GM18858 (cell line): ENCODE data around the gene HSD17B7.
"Not testable (repeated sequence)": the region's sequence is repeated elsewhere in the genome, so short reads cannot be mapped to it uniquely, and the experiment has no call there.

Experiments used
- ATAC-seq: cut with Tn5 transposase; IDR thresholded peaks from one replicate; pipeline ENCODE4 v1.9.1; 2021; ENCODE audit not compliant: unreplicated experiment

HSD17B7 gene

DNA sequence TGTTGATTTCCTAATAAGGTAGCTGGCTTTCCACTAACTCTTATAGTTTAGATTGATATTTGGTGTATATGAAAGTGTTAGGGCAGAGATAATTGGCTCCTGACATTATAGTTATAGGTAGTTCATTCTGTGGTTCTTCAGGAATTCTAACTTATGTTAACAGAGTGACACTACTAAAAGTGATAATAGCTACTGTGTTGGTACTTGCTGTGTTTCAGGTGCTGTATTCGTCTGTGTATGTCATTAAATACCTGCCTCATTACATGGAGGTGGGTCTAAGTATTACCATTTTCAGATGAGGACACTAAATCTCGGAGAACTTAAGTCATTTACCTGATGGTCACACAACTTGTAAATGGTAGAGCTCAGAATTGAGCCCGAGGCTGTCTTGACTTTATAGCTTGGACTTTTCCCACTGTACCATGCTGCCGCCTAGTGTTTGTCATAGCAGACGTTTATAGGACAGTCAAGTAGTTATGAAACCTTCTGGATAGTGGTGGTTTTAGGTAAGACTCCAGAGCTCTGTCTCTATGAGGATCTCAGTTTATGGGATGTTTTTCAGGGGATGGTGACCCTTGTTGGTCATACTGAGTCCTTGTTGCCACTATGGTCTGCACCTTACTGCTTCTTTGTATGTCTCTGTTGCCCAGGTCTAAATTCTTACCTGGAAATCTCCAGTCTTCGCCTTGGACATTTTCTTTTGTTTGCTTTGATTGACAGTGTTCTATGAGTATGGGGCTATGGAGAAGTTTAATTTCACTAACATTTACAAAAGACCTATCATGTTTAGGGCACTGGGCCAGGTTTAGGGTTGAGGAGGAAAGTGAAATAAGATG is 9.7 kb downstream of the HSD17B7 start:
- not testable (repeated sequence) for ATAC-seq

DNA sequence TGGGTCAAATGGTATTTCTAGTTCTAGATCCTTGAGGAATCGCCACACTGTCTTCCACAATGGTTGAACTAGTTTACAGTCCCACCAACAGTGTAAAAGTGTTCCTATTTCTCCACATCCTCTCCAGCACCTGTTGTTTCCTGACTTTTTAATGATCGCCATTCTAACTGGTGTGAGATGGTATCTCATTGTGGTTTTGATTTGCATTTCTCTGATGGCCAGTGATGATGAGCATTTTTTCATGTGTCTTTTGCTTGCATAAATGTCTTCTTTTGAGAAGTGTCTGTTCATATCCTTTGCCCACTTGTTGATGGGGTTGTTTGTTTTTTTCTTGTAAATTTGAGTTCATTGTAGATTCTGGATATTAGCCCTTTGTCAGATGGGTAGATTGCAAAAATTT is 17.0 kb downstream of the HSD17B7 start:
- not testable (repeated sequence) for ATAC-seq

DNA sequence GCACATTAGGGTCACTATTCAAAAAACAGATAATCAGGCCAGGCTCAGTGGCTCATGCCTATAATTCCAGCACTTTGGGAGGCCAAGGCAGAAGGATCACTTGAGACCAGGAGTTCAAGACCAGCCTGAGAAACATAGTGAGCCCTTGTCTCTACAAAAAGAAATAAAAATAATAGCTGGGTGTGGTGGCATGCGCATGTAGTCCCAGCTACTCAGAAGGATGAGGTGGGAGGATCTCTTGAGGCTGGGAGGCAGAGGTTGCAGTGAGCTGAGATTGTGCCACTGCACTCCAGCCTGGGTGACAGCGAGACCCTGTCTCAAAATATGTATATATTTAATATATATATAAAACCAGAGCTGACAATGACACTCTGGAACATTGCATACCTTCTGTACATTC is 21.9 kb downstream of the HSD17B7 start:
- ATAC-seq = not testable (repeated sequence)

DNA sequence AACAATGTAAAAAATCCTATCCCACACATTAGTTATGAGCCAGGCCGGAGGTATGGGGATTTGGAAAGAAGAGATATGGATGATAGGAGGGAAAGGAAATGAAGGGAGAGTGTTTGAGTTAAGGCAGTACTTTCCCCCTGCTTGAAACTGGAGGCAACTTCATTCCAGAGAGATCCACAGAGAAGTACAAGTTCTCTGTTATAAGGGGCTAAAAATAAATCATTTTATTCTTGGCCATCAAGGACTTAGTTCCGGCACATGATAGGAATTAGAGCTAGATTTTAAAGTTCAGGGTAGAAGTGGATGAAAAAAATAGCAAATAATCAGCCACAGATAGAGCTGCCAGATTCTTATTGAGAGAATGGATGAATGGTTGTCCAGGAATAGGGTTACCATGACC is 27.6 kb downstream of the HSD17B7 start:
- ATAC-seq = not testable (repeated sequence)

DNA sequence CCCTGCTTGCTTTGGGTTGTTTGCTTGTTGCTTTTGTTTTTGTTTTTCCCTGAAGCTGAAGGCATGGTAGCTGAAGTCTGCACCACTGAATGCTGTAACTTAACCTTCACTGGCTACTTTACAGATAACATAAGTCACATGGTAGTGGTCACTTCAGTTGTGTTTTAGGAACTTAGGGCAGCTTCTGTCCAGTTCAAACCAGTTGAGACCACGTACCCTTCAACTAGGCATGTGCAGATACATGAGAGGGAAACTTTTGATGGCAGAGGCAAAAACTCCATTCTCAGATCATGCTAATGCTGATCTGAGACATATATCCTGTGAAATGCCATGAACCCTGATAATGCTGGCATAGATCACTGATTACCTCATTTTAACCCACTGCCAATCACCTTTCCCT is 28.2 kb downstream of the HSD17B7 start:
- ATAC-seq = not testable (repeated sequence)

DNA sequence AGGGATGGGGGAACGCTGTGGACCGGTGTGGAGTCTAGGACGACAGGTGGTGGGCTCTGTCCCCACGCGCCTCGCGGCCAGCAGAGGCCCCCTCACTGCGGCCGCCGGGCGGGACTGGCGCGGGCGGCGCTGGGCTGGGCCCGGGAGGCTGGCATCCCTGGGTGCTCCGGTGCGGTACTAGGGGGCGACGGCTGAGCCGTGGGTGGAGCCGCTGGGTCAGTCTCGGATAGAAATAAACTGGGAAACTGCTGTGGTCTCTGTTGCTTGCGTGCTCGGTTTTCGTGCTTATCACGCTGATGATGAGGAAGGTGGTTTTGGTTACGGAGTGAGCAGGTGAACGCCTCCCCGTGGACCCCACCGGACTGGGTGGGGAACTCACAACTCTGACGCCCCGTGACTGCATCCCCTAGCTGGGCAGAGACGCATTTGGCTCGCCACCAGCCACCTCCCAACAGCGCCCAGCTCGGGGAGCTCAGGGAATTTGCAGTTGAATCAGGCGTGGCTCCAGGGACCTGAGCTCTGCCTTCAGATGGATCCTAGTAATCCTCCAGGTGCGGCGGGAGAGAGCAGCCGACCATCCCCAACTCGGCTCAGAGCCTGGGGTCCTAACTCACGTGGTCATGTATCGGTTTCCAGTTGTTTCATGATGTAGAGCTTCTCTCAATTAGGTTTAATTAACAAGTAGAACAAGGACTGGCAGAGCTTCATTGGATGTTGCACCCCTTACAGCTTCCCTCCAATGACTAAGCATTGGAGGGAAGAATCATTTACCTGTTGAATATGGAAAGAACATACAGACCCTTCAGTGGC is 32.1 kb downstream of the HSD17B7 start:
- ATAC-seq = no peak

DNA sequence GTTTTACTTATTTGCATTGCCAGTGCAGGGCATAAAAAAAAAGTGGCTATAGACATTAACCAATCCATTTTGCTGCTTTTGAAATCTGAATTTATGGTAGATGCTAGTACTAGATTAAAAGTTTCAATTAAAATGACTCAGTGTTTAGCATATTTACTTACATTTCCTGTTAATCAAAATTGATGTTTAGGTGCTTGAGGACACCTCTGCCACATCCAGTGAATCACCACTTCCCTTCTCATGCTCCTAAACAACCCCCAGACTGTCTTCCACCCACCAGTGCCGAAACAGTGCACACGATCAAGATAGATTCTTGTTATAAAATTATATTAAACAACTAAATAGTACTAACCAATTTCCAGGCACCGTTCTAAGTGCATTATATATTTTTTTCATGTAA is 32.7 kb downstream of the HSD17B7 start:
- ATAC-seq = no peak

DNA sequence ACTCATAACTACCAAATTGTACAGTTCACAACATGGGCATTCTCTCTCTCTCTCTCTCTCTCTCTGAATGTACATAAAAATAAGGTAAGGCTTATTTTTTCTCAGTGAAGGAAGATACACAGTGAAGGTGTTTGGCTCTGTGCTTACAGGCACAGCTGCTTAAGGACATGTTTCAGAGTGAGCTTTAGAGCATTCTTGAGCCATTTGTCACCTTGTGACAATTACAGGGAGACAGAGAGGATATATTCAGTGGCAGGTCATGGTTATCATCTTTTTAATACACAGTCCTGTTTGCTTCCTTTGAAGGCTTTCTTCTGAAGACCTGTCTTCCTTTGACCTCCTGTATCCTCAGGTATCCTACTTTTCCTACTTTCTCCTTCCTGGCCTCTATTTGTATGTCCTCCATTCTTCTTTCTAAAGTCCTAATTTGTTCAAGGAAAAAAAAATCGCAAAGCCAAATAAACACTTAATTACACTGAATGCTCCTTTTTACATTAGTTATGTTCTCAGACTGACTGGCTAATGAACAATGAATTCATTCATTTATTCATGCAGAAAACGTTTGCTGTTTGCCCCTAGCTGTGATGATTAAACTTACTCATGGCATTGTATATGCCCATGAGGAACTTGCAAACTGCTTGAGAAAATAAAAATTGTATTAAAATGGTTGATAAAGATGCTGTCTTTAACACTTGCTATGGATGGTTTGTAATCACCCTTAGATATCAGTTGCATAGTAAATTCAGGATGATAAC is 33.4 kb downstream of the HSD17B7 start:
- ATAC-seq = no peak

DNA sequence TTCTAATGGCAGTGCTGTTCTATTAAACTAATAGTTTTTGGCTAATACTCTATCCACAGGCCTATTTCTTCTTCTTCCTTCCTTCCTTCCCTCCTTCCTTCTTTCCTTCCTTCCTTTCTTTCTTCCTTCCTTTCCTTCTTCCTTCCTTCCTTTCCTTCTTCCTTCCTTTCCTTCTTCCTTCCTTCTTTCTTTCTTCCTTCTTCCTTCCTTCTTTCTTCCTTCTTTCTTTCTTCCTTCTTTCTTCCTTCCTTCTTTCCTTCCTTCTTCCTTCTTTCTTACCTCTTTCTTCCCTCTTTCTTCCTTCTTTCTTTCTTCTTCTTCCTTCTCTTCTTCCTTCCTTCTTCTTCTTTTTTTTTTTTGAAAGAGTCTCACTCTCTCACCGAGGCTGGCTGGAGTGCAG is 38.8 kb downstream of the HSD17B7 start:
- ATAC-seq = no peak

DNA sequence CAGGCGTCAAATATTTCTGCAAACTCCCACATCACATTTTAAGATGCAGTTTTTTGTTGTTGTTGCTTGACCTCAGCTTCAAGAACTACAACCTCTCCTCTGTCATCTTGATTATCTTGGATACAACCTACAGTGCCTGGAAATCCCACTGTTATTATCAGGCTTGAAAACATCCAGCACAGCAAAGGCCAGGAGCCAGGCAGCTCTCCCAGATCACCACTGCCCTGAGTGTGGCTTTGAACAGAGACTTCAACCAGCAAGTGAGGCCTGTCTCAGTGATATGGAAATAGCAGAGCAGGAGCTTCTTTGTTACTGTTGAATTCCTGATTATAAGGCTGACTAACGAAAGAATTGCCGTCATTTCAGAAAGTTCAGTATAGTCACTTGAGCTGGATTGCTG is 42.0 kb downstream of the HSD17B7 start:
- no peak for ATAC-seq

DNA sequence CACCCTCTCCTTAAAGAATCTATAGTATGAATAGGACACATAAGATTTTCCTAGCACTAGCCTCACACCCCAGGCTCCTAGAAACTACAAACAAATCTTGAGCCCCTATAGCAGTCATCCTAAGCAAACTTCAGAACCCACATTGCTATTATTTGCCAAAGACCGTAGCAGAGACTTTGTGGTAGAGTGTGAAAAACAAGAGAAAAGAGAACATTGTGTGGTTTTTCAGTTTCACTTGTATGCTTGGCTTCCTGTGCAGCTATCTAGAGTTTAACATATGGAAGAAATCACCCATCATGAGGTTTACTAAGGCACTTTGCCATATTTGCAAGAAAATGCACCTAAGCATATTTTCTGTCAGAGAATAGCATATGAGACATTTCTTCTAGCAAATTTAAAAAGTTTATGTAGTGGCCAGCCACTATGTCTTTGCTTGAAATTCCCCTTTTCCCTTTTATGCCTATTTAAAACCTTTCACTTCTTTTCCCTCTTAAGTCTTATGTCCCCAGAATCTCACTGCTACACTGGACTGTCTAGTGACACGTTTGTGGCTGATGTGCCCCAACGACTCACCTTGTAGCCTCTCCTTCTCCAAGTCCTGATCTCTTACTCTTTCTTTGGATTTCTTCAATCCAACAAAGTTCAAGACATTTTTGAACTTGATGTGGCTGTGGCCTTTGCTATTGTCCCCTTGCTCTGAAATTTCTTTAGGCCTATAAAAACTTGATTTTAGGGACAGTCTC is 44.8 kb downstream of the HSD17B7 start:
- peak; percentile 94 for ATAC-seq

DNA sequence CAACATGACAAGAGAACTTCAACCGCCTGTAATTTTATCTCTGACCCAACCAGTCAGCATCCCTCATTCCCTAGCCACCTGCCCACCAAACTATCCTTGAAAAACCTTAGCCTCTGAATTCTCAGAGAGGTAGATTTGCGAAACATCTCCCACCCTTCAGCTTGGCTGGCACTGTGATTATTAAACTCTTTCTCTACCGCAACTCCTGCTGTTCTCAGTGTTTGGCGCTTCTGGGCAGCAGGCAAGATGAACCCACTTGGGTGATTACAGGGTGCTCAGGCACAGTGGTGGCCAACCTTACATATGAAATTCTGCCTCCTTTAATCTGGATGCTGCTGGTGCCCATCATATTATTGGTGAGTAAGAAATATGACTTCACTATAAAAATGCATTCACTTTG is 48.4 kb downstream of the HSD17B7 start:
- ATAC-seq = no peak

DNA sequence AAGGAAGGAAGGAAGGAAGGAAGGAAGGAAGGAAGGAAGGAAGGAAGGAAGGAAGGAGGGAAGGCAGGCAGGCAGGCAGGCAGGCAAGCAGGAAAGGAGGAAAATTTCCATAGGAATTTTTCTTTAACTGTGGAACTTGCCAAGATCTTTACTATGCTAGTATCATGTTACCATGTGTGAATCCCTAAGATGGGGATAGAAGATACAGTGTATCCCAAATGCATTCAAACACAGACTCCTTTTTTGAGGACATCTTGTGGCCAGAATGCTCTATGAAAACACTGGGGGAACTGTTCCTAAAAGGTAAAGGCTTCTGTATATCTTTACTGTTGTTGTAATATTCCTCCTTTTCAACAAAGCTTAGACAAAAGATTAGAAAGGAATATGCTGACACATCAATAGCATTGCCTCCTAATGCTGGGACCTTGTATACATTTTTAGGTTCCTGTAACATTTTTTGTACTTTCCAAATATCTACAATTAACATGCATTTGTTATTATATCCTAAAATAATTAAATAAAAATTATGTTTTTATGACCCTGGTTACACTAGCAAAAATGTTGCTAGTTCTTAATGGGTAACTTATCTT is 49.8 kb downstream of the HSD17B7 start:
- ATAC-seq = no peak

DNA sequence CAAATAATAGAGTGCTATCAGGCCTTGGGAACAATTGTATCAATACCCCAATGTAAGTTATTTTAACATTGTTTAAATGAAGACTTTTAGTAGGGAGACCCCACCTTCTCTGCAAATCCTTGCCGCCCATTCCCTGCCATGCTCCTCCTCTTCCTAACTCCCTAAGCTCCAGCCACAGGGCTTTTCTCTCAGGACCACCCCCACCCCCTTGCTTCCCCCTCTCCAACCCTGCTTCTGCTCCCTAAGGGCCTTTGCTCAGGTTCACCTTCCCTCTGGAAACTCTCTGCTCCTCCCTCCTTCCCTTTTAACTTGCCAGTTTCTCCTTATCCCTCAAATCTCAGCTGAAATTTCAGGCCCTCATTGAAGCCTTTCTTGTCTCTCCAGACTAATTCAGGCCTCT is 53.7 kb downstream of the HSD17B7 start:
- no peak for ATAC-seq

DNA sequence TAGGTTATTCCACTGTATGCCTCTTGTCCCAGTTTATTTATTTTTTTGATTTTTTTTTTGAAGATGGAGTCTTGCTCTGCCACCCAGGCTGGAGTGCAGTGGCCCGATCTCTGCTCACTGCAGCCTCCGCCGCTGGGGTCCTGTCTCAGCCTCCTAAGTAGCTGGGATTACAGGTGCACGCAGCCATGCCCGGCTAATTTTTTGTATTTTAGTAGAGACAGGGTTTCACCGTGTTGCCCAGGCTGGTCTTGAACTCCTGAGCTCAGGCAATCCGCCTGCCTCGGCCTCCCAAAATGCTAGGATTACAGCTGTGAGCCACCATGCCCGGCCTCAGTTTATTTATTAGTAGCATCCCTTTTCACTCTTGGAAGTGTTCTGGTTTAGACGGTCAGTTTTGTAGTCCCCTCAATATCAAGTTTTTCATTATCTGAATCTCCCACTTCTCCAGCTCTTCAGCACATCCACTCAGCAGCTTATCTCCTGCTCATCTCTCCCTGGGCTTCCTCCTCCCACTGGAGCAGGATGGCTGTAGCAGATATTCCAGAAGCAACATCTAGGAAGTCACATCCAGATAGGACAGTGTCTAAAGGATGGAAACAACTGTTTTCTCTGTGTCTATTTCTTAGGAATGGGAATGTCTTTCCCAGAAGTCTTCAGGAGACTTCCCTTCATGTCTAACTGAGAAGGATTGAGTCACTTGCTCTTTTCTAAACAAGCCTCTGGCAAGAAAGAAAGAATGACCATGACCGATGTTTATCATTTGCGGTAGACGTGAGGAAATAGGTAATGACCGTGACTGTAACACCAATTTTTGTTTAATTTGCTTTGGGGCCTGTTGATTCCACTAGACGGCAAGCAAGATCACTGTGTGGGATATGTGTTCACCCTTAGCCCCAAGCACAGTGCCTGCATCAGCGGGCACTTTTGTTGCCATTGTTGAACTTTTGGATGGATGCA is 56.0 kb downstream of the HSD17B7 start:
- no peak for ATAC-seq

DNA sequence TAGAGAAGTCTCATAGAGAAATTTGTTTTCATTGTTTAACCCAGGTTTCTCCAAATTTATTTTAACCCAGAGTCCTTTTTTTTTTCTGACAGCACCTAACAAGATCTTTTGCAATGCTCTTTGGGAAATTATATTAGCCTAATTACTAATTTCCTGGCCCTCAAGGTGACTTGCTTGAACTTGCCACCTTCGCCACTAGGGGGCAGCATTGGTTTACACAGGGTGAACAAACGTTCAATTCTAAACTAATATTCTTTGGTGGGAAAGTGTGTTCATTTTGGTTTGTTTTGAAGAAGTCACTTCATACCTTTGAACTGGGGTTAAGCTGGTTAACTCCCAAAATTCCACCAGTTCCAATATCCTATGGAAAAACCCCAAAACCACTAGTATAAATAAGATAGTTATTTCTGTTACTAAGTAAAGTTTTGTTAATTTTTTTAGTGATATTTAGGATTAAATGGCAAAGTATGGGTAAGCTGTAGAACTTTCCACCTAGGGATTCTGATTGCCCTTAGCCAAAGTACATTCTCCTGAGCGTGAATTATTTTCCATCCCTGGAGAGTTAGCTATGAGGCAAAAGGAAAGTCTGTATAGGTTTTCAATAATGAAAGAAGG is 57.4 kb downstream of the HSD17B7 start:
- ATAC-seq = no peak

DNA sequence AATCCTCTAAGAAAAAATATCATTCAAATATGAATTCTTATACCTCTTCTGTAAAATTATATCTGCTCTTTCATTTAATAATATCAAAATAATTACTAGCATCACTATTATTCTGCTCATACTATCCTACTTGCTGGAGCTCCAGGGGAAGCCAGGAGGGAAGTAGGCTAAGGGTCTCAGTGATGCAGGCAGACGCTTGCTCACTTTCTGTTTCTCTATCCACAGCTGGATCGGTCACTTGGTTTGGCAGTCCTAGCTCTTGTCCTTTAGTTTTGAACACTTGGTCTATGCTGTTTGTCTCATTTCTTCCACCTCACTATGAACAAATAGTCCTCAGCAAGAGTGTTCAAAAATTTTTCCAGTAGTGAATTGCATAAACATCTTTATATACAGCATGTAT is 59.2 kb downstream of the HSD17B7 start:
- no peak for ATAC-seq

DNA sequence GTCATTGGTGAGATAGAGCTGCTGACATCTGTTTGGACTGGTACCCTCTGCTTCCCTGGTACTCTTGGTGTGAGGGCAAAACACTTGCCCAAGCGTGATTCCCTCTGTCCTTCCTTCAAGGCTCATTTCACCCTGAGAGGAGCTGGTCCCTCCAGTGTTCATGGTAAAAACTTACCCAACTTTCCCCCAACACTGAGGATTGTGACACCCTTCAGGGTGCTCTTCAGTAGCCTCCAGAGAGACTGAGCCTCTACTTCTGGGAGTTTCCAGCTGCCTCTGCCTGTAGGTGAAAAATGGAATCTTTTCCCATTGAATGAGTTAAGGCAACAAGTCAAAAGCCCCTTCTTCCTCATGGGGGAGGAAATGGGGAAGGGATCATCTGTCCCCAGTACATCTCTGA is 60.8 kb downstream of the HSD17B7 start:
- no peak for ATAC-seq
